Measurements from ENCODE around the gene EXOC6.

The EXOC6 gene

DNA sequence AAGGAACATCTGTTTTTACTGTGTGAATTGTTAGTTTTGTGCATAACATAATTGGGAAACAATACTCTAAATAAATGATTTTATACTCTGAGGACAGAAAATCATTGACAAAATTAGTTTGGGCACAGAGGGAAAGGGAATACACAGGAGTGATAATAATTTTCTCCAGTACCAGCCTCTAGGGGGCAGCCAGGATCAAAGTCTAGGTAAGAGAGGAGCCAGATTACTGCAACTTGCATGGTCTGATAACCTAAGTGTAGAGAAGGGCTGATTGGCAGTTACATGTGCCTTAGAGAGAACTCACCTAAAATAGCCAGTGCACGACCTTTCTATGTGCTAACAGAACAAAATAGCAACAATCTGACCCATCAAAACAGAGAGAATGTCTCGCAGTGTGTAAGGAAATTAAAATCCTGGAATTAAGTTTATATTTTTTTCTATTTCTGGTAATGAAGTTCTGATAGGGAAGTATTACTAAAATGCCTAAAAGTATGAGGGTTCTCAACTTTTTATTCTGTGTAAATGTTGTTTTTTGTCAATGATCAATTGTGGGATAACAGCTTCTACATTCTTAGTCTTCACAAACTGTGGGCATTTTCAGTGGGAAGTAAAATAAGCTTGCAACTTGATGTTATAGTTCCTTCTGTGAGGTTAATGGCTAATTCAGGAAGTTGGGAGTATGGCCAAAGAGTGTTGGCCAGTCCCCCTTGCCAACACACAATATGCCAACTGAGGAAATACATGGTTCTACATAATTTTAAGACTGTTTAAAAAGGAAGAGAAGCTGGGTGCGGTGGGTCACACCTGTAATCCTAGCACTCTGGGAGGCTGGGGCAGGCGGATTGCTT, 66.4 kb downstream of the EXOC6 start:
- ChIA-PET POLR2A (no interaction called here), CTCF (interaction anchor here (0.7 to 3.5 kb wide), 18 partner anchors 9 to 597 kb away, joined by 3 to 22 read pairs (median 4); no protein-coding TSS in a partner anchor)
- DNase-seq (ENCODE audit: low read depth, low spot score), result peak; percentile 7
- TF ChIP-seq, protein P1, sequence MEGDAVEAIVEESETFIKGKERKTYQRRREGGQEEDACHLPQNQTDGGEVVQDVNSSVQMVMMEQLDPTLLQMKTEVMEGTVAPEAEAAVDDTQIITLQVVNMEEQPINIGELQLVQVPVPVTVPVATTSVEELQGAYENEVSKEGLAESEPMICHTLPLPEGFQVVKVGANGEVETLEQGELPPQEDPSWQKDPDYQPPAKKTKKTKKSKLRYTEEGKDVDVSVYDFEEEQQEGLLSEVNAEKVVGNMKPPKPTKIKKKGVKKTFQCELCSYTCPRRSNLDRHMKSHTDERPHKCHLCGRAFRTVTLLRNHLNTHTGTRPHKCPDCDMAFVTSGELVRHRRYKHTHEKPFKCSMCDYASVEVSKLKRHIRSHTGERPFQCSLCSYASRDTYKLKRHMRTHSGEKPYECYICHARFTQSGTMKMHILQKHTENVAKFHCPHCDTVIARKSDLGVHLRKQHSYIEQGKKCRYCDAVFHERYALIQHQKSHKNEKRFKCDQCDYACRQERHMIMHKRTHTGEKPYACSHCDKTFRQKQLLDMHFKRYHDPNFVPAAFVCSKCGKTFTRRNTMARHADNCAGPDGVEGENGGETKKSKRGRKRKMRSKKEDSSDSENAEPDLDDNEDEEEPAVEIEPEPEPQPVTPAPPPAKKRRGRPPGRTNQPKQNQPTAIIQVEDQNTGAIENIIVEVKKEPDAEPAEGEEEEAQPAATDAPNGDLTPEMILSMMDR (IDR thresholded peaks at IDR 0.05; ENCODE audit: insufficient read depth, low read length, missing control alignments), result peak; percentile 74
- H3K4me3 ChIP-seq (ENCODE audit: low read depth, low read length), result no peak overlapping the region

DNA sequence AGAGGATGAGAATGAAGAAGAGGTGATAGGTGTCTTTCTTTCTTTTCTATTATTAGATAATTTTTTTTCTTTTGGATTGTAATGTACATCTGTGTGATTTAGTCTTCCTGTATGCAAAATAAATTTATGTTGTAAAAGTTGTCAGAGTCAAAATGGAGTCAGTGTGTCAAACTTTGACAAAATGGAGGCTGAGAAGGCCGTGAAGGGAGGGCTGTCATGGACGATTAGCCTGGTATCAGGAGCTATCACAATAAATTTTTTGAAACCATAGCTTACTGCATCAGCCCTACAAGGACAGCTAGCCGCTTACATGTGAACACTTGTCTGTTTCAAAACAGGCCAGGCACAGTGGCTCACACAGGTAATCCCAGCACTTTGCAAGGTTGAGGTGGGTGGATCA, 67.6 kb downstream of the EXOC6 start:
- no peak for DNase-seq (ENCODE audit: low read depth, low spot score)
- H3K4me3 ChIP-seq (ENCODE audit: low read depth, low read length), result no peak overlapping the region
- TF ChIP-seq, protein P1 (IDR thresholded peaks at IDR 0.05; ENCODE audit: insufficient read depth, low read length, missing control alignments), result no peak
- ChIA-PET POLR2A (no interaction called here), CTCF (interaction anchor here (0.9 to 3.5 kb wide), 10 partner anchors 8 to 595 kb away, joined by 3 to 22 read pairs (median 4); no protein-coding TSS in a partner anchor)

DNA sequence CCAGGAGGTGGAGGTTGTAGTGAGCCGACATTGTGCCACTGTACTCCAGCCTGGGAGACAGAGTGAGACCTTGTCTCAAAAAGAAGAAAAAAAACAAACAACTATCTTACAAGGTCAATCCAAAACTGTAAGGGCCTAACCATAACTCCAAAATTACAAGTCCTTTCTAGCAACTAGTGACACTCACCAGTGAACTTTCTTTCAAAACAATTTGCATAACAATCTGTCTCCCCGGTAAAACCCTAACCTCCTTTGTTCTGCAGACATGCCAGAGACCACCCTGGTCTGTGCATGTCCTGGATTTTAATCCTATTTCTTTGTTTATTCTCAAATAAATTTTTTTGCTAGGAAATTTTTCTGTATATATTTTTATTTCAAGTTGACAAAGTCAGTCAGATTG, 68.1 kb downstream of the EXOC6 start:
- no peak overlapping the region for H3K4me3 ChIP-seq (ENCODE audit: low read depth, low read length)
- ChIA-PET POLR2A (no interaction called here), CTCF (interaction anchor here (0.9 to 3.5 kb wide), 6 partner anchors 8 to 123 kb away, joined by 3 to 22 read pairs (median 6); no protein-coding TSS in a partner anchor)
- TF ChIP-seq, protein P1 (IDR thresholded peaks at IDR 0.05; ENCODE audit: insufficient read depth, low read length, missing control alignments), result no peak
- DNase-seq (ENCODE audit: low read depth, low spot score), result no peak

DNA sequence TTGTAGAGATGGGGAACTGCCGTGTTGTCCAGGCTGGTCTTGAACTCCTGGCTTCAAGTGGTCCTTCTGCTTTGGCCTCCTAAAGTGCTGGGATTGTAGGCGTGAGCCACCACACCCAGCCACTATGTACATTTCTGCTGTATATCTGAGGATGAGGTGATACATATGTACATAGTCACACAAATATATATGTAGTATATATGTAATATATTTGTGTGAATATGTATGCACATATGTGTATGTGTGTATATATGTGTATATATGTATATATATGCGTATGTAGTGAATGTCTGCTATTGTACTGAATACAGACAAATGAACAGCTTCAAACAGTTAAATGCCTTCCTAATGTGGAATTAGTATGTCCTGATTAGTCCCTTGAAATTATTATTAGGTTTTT, 70.3 kb downstream of the EXOC6 start:
- POLR2A ChIA-PET, result no interaction called here
- no peak overlapping the region for H3K4me3 ChIP-seq (ENCODE audit: low read depth, low read length)
- TF ChIP-seq, protein P1 (IDR thresholded peaks at IDR 0.05; ENCODE audit: insufficient read depth, low read length, missing control alignments), result no peak
- CTCF ChIA-PET, result interaction anchor here (0.8 to 1.7 kb wide), 3 partner anchors 20 to 49 kb away, joined by 3 to 4 read pairs (median 3); no protein-coding TSS in a partner anchor
- no peak for DNase-seq (ENCODE audit: low read depth, low spot score)

DNA sequence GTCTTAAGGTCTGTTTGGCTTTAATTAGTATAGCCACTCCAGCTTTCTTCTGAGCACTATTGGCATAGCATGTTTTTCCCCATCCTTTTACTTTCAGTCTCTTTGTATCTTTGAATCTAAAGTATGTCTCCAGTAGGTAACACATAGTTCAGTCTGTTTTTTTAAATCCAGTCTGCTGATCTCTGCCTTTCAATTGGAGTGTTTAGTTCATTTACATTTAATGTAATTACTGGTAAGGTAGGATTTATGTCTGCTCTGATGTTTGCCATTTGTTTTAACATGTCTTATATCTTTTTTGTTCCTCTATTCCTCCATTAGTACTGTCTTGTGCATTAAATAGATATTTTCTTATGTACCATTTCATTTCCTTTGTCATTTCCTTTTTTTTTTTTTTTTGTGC, 72.5 kb downstream of the EXOC6 start:
- CTCF ChIA-PET, result interaction anchor here (1.1 kb wide), 1 partner anchor 86 kb away, joined by 3 read pairs; no protein-coding TSS in a partner anchor
- TF ChIP-seq, protein P1 (IDR thresholded peaks at IDR 0.05; ENCODE audit: insufficient read depth, low read length, missing control alignments), result no peak
- no peak for DNase-seq (ENCODE audit: low read depth, low spot score)
- H3K4me3 ChIP-seq (ENCODE audit: low read depth, low read length), result no peak overlapping the region
- POLR2A ChIA-PET, result no interaction called here

DNA sequence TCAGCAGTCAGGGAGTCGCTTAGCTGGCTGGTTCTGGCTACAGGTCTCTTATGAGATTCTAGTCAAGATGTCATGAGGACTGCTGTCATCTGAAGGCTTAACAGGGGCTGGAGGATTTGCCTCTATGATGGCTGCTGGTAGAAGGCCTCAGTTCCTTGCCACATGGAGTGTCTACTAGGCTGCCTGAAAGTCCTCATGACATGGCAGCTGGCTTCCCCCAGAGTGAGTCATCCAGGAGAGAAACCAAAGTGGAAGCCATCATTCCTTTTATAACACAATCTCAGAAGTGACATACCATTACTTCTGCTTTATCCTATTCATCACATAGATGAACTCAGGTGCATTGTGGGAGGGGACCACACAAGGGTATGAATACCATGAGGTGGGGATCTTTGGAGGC, 75.1 kb downstream of the EXOC6 start:
- no peak overlapping the region for H3K4me3 ChIP-seq (ENCODE audit: low read depth, low read length)
- ChIA-PET POLR2A (no interaction called here), CTCF (interaction anchor here (1.1 to 1.7 kb wide), 4 partner anchors 8 to 157 kb away, joined by 3 to 5 read pairs (median 4); no protein-coding TSS in a partner anchor)
- DNase-seq (ENCODE audit: low read depth, low spot score), result no peak
- TF ChIP-seq, protein P1 (IDR thresholded peaks at IDR 0.05; ENCODE audit: insufficient read depth, low read length, missing control alignments), result no peak

Data from AG04449 (cell line).